Cardiac septum (tissue), 1 donor: Measurements from ENCODE around the gene FAM83C. TPM values are rescaled to one million over a fixed set of nuclear protein-coding genes. Genes with fewer than 3 reads are reported as not detected.

Experiments
- DNase-seq: peaks from one replicate; pipeline ENCODE4 v3.0.0-alpha.2; 2020; ENCODE audit warnings: low spot score
- intact Hi-C: fragments of 100-400 bp; cut with DNase I; formaldehyde crosslinking; loops from one replicate; pipeline ENCODE4 v1.14.0; 2022
- total RNA-seq: library from RNA; stranded (reverse); fragmentation: NEBNext Ultra II Directional; extraction: Animal tissue kit (Norgen Biotek cat#: 25700); gene quantifications from one replicate; pipeline ENCODE4 v1.2.1, GENCODE V29; 2021
- donor health status: DM: no; HTN: no; CAD: no.

Gene FAM83C
- total RNA-seq, 1 donor from 2014 or later: not detected

DNA sequence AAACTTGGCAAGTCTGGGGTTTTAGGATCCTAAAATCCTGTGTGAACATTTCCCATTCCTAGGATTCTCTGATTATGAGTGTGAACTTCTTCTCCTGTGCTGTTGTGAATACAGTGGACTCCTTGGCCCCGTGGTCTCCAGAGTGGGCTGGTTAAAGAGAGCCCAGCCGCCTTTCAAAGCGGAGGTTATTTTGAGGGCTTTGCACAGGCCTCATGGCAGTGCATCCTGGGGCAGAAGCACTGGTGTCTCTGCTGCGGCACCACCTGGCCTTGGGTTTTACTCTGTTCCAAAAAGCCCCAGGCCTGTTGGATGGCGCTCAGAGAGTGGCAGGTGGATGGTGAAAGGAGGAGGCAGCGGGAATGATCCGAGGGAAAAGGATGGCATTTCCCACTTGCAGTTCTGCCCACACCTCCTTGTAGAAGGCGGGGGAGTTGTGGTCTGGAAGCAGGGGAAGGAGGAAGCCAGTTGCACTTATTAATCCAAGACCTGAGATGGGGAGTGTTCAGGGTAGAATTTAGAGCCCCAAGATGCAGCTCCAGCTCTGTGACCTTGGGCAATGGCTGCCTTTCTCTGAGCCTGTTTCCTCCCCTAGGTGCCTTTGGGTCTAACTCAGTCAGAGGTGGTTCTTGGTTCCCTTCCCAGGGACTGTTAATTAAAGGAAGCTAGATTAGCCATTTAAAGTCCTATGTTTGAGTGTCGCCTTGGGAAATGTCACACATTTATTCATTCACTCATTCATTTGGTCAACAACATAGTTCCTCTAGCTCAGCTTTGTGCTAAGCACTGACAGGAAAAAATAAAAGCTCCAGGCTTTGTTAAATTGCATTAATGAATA, 43.4 kb downstream of the FAM83C start:
- no peak for DNase-seq
- intact Hi-C loops: no loop called here

DNA sequence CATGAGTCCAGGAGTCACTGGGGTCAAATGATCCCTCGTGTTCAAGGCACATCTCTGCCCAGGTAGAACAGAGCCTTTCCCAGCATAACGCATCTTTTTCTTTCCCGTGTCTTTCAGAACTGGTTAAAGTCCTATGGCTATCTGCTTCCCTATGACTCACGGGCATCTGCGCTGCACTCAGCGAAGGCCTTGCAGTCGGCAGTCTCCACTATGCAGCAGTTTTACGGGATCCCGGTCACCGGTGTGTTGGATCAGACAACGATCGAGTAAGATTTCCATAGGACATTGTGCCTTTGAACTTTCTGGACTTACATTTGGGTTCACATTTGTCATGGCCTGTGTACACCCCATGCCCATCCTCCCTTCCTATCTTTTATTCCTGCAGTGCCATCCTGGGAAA, 45.5 kb downstream of the FAM83C start:
- DNase-seq: no peak
- intact Hi-C loops: no loop called here

- DNase-seq: no peak
- intact Hi-C loops: no loop called here
These were observed 48.2 kb downstream of the FAM83C start for GRCh38 chr20:35243986-35244385.

- intact Hi-C loops: no loop called here
- DNase-seq: no peak
These were observed 48.9 kb downstream of the FAM83C start for GRCh38 chr20:35243317-35243716.

- no peak for DNase-seq
- intact Hi-C loops: no loop called here
These were observed 51.4 kb downstream of the FAM83C start for GRCh38 chr20:35240811-35241293.

DNA sequence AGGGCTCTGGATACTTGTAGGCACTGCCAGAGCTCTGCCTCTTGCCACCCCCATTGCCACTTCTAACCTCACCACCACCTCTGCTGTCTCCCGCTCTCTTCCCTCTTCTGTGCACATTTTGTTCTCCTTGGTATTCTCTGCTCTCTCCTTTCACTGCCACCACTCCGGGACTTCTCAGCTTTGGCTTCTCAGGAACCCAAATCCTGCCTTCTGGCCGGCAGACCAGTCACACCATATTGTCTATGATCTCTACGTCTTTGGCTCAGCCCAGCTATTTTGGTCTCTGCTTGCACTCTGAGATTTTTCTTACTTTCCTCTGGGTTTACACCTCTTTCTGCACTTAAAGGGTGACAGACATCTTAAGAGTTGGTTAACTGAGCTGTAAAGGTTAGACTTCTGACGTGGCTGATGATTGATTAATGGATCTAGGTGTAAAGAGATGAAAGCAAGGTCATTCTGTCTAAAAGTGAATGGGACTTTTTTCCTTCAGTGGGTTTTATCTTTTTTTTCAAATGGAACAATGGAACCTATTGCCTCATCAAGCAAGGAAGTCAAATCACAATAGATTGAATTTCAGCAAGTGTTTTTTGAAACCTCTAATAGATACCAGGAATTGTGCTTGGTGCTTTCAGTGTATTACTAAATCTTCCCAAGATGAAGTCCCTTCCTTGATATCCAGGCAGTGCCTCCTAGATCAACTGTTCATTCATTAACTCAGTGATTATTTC, 52.0 kb downstream of the FAM83C start:
- intact Hi-C loops: no loop called here
- DNase-seq: no peak

DNA sequence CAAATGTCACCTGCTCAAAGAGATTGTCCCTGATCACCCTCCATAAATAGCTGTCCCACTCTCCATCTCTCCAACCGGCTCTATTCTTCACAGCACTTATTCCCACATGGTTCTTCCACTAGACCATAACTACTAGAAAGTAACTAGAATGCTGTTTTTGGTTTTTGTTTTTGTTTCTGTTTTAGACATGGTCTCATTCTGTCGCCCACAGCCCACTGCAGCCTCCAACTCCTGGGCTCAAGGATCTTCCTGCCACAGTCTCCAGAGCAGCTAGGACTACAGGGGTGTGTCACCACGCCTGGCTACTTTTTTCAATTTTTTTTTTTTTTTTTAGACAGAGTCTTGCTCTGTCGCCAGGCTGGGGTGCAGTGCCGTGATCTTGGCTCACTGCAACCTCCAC, 53.5 kb downstream of the FAM83C start:
- no peak for DNase-seq
- intact Hi-C loops: no loop called here

DNA sequence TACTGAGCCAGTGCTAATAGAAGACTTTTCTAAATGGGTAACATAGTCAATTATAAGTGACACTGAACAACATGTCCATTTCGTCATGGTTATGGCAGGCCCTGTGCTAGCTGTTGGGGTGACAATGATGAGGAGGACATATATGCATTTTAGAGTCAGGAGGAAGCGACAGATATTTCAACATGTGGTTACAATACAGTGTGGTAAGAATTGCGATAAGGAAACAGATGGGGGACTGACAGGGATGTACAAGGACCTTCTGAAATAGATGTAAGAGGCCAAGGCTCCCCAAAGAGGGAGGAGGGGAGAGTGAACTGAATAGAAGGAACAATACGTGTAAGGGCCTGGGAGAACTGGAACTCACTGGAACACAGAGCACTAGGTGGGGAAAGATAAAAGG, 54.1 kb downstream of the FAM83C start:
- DNase-seq: no peak
- intact Hi-C loops: no loop called here

GRCh38 chr20:35237486-35237885, 54.7 kb downstream of the FAM83C start:
- no peak for DNase-seq
- intact Hi-C loops: no loop called here

DNA sequence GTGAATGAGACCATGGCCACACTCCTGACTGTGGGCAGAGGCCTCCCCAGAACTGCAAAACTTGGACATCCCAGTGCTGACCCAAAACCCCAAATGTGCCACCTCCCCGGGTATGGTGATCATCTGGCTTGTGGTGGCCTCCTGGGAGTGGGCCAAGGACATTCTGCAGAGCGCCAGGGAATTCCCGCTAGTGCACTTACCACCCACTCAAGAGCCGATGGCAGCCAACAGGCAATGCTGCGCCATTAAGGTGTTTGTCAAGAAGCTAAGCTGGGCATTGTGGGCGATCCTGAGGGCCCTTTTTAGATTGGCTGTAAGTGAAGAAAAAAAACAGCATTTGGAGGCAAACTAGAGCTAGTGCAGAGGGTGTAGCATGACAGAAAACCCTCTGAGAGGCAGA, 56.3 kb downstream of the FAM83C start:
- DNase-seq: no peak
- intact Hi-C loops: no loop called here

Other genes with a start within 250 kb of the FAM83C start
- 34.9 TPM for gene TRPC4AP, start 199.6 kb downstream of the FAM83C start, total RNA-seq
- gene EDEM2, start 145.1 kb downstream of the FAM83C start, total RNA-seq: 11.5 TPM
- gene PROCR, start 120.4 kb downstream of the FAM83C start, total RNA-seq: 5.4 TPM
- 0.40 TPM for gene MMP24, start 65.7 kb downstream of the FAM83C start, total RNA-seq
- gene MMP24OS, start 14.3 kb downstream of the FAM83C start, total RNA-seq: 63.4 TPM
- 41.2 TPM for gene EIF6, start 7.7 kb downstream of the FAM83C start, total RNA-seq
- gene UQCC1, start 119.5 kb upstream of the FAM83C start, total RNA-seq: 71.0 TPM
- gene GDF5, start 145.8 kb upstream of the FAM83C start, total RNA-seq: not detected
- gene CEP250, start 163.2 kb upstream of the FAM83C start, total RNA-seq: 14.9 TPM
- not detected for gene C20orf173, start 237.2 kb upstream of the FAM83C start, total RNA-seq
- gene ERGIC3, start 249.7 kb upstream of the FAM83C start, total RNA-seq: 91.2 TPM